GM12892 (cell line): Measurements from ENCODE around the gene MEIOC.
"Not testable (repeated sequence)": the region's sequence is repeated elsewhere in the genome, so short reads cannot be mapped to it uniquely, and the experiment has no call there.

ENCODE experiments used
- DNase-seq: peaks from one replicate; pipeline ENCODE4 v3.0.0; 2011; ENCODE audit not compliant: insufficient read length
- FAIRE-seq: peaks from 2 replicates; lab custom pipeline; 2011; peaks lifted over from hg19 to GRCh38; lab: Jason Lieb, UNC
- POLR2A ChIP-seq: IDR thresholded peaks from 2 replicates; pipeline ENCODE4 v1.6.1; 2011; ENCODE audit warnings: low read depth, low read length, control low read depth
- POLR2AphosphoS5 ChIP-seq: IDR thresholded peaks from 2 replicates; pipeline ENCODE4 v1.6.1; 2011; ENCODE audit warnings: low read depth, low read length, control low read depth
- TAF1 ChIP-seq: IDR thresholded peaks from 2 replicates; pipeline ENCODE4 v1.6.1; 2011; ENCODE audit warnings: low read depth, mild to moderate bottlenecking, control low read depth, low read length, borderline replicate concordance

The MEIOC gene

GRCh38 chr17:44628243-44629188, 27.8 kb upstream of the MEIOC start:
- DNase-seq (no peak), FAIRE-seq (no peak)
- TF ChIP-seq POLR2AphosphoS5, result no peak
- TF ChIP-seq TAF1, result no peak
- TF ChIP-seq POLR2A, result no peak

GRCh38 chr17:44629314-44629713, 27.0 kb upstream of the MEIOC start:
- TF ChIP-seq POLR2A (no peak), TAF1 (no peak), POLR2AphosphoS5 (no peak)
- FAIRE-seq, result no peak
- DNase-seq, result no peak

GRCh38 chr17:44630703-44631102, 25.6 kb upstream of the MEIOC start:
- no peak for FAIRE-seq
- DNase-seq, result no peak
- TF ChIP-seq POLR2AphosphoS5 (no peak), POLR2A (no peak), TAF1 (no peak)

GRCh38 chr17:44633998-44634397, 22.3 kb upstream of the MEIOC start:
- TF ChIP-seq POLR2AphosphoS5 (no peak), TAF1 (no peak), POLR2A (no peak)
- no peak for FAIRE-seq
- DNase-seq, result no peak

- not testable (repeated sequence) for DNase-seq, FAIRE-seq
These were observed 21.9 kb upstream of the MEIOC start for GRCh38 chr17:44634401-44634800.

GRCh38 chr17:44636562-44636961, 19.7 kb upstream of the MEIOC start:
- FAIRE-seq, result no peak
- DNase-seq, result no peak
- TF ChIP-seq POLR2A, result no peak
- no peak for TF ChIP-seq POLR2AphosphoS5
- TF ChIP-seq TAF1, result no peak

GRCh38 chr17:44637066-44637465, 19.2 kb upstream of the MEIOC start:
- no peak for TF ChIP-seq POLR2A
- TF ChIP-seq POLR2AphosphoS5, result no peak
- TF ChIP-seq TAF1, result no peak
- DNase-seq (no peak), FAIRE-seq (no peak)

- FAIRE-seq, result no peak
- no peak for TF ChIP-seq POLR2AphosphoS5
- TF ChIP-seq TAF1, result no peak
- no peak for TF ChIP-seq POLR2A
These were observed 13.4 kb upstream of the MEIOC start for GRCh38 chr17:44642834-44643233.

GRCh38 chr17:44645341-44645740, 10.9 kb upstream of the MEIOC start:
- DNase-seq, result no peak
- FAIRE-seq, result no peak
- TF ChIP-seq TAF1, result no peak
- TF ChIP-seq POLR2A, result no peak
- no peak for TF ChIP-seq POLR2AphosphoS5

More at GRCh38 chr17:44642834-44643233, 13.4 kb upstream of the MEIOC start:
- no peak for DNase-seq

GRCh38 chr17:44646280-44646679, 10.0 kb upstream of the MEIOC start:
- TF ChIP-seq POLR2AphosphoS5, result no peak
- TF ChIP-seq POLR2A, result no peak
- no peak for TF ChIP-seq TAF1
- FAIRE-seq (no peak), DNase-seq (no peak)

- no peak for TF ChIP-seq TAF1
- TF ChIP-seq POLR2A, result no peak
- no peak for TF ChIP-seq POLR2AphosphoS5
- DNase-seq (no peak), FAIRE-seq (no peak)
These were observed 8.5 kb upstream of the MEIOC start for GRCh38 chr17:44647736-44648135.

GRCh38 chr17:44648963-44649362, 7.3 kb upstream of the MEIOC start:
- FAIRE-seq (no peak), DNase-seq (no peak)
- TF ChIP-seq POLR2A (no peak), POLR2AphosphoS5 (no peak), TAF1 (no peak)
